ENCODE data around the gene RNF167.

DNA sequence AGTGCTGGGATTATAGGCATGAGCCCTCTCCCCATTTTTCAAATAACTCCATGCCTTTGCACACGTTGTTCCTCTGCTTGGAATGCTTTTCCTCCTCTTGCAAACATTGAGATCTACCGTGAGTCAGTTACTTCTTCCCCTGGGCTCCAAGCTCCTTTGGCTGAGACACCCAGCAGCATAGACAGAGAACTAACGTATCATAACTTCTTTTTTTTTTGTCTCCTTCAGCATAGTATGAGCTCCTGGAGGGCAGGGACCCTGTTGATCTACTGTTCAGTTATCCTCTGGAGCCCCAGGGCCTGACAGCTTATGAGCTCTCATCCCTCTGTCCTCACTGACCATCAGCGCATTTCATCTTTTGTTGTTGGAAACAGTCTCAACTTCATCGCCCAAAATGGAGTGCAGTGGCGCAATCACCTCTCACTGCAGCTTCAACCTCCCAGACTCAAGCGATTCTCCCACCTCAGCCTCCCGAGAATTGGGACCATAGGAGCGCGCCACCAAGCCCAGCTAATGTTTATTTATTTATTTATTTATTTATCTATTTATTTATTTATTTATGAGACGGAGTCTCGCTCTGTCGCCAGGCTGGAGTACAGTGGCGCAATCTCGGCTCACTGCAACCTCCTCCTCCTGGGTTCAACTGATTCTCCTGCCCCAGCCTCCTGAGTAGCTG, 25.4 kb downstream of the RNF167 start:
- TF ChIP-seq, protein P1, sequence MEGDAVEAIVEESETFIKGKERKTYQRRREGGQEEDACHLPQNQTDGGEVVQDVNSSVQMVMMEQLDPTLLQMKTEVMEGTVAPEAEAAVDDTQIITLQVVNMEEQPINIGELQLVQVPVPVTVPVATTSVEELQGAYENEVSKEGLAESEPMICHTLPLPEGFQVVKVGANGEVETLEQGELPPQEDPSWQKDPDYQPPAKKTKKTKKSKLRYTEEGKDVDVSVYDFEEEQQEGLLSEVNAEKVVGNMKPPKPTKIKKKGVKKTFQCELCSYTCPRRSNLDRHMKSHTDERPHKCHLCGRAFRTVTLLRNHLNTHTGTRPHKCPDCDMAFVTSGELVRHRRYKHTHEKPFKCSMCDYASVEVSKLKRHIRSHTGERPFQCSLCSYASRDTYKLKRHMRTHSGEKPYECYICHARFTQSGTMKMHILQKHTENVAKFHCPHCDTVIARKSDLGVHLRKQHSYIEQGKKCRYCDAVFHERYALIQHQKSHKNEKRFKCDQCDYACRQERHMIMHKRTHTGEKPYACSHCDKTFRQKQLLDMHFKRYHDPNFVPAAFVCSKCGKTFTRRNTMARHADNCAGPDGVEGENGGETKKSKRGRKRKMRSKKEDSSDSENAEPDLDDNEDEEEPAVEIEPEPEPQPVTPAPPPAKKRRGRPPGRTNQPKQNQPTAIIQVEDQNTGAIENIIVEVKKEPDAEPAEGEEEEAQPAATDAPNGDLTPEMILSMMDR (IDR thresholded peaks at IDR 0.05; ENCODE audit: low read depth, low read length): no peak
- TF ChIP-seq EZH2phosphoT487 (IDR thresholded peaks at IDR 0.05; ENCODE audit: low read depth): no peak
